ENCODE data around the gene PFKFB3.

DNA sequence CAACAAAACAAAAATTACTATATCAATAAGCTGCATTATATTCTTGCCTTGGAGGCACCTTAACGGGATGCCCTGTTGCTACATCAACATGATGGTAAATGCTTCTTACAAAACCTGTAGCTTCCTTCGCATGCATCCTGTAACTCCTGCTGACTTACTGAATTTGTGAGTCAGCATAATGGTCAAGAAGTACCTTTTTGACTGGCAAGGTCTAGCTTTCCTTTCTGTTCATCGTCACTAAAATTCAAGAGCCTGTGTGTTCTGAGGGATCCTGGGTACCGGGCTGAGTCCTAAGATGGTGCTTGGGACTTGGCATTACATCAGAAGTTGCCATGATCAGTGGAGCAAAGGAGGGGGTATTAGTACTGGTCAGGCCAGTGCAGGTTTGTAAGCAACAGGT, 4.9 kb downstream of the PFKFB3 start:
- TF ChIP-seq, protein P1, sequence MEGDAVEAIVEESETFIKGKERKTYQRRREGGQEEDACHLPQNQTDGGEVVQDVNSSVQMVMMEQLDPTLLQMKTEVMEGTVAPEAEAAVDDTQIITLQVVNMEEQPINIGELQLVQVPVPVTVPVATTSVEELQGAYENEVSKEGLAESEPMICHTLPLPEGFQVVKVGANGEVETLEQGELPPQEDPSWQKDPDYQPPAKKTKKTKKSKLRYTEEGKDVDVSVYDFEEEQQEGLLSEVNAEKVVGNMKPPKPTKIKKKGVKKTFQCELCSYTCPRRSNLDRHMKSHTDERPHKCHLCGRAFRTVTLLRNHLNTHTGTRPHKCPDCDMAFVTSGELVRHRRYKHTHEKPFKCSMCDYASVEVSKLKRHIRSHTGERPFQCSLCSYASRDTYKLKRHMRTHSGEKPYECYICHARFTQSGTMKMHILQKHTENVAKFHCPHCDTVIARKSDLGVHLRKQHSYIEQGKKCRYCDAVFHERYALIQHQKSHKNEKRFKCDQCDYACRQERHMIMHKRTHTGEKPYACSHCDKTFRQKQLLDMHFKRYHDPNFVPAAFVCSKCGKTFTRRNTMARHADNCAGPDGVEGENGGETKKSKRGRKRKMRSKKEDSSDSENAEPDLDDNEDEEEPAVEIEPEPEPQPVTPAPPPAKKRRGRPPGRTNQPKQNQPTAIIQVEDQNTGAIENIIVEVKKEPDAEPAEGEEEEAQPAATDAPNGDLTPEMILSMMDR (IDR thresholded peaks at IDR 0.05; ENCODE audit: insufficient read depth, low read depth, low read length): no peak
- TF ChIP-seq EZH2 (IDR thresholded peaks at IDR 0.05; ENCODE audit: insufficient read depth, low read length): no peak

Measured in astrocyte (in vitro differentiated cells and primary cell).